Effector memory CD4-positive, alpha-beta T cell (primary cell): ENCODE data around the gene TMEM272.

ENCODE experiments used
- DNase-seq, 3 donors: peaks; one replicate each; pipeline ENCODE4 v3.0.0-alpha.2; 2020
- H3K27ac ChIP-seq: 2 replicates; pipeline ENCODE4 v1.7.0; 2013; ENCODE audit warnings: mild to moderate bottlenecking, low read length, moderate library complexity; ENCODE audit not compliant: insufficient read depth, poor library complexity, severe bottlenecking
- H3K27me3 ChIP-seq: replicated peaks from 2 replicates; pipeline ENCODE4 v1.7.0; 2013; ENCODE audit warnings: mild to moderate bottlenecking, low read length; ENCODE audit not compliant: insufficient read depth, control insufficient read depth, poor library complexity, severe bottlenecking
- H3K36me3 ChIP-seq: 2 replicates; pipeline ENCODE4 v1.7.0; 2013; ENCODE audit warnings: mild to moderate bottlenecking, low read length, moderate library complexity; ENCODE audit not compliant: control insufficient read depth, insufficient read depth
- H3K4me1 ChIP-seq: 2 replicates; pipeline ENCODE4 v1.7.0; 2013; ENCODE audit warnings: low read length, mild to moderate bottlenecking; ENCODE audit not compliant: control insufficient read depth, insufficient read depth, poor library complexity, severe bottlenecking
- H3K4me3 ChIP-seq: 2 replicates; pipeline ENCODE4 v1.7.0; 2013; ENCODE audit warnings: low read length, low read depth, mild to moderate bottlenecking; ENCODE audit not compliant: insufficient read depth, poor library complexity, severe bottlenecking
- H3K9me3 ChIP-seq: 2 replicates; pipeline ENCODE4 v1.7.0; 2013; ENCODE audit warnings: mild to moderate bottlenecking, low read length, moderate library complexity; ENCODE audit not compliant: control insufficient read depth

TMEM272 gene

DNA sequence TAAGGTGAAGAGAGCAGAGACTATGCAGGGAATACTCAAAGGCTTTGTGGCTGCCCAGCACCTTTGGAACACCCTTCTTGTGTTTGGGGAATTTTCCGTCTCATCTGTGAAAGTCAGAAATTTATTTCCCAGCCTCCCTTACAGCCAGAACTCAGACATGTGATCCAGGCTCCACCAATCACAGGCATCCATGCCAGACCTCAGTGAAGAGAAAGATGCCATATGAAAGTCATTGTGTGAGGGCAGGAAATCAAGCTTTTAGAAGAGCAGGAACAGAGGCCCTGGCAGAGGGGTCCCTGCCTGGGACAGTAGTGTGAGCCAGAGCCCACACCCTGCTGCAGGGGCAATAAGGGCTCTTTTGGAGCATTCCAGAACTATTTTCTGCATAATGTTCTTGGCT is 28.9 kb upstream of the TMEM272 start:
- no peaks in the 10 kb centered on the region for H3K9me3 ChIP-seq
- H3K4me3 ChIP-seq, result no peak overlapping the region
- DNase-seq, result no peak
- no peaks in the 10 kb centered on the region for H3K36me3 ChIP-seq
- no peaks in the 10 kb centered on the region for H3K27me3 ChIP-seq
- H3K4me1 ChIP-seq, result no peaks in the 10 kb centered on the region
- no peak overlapping the region for H3K27ac ChIP-seq

GRCh38 chr13:51873117-51873798 is 28.3 kb upstream of the TMEM272 start:
- Histone ChIP-seq H3K4me1 (no peaks in the 10 kb centered on the region), H3K9me3 (no peaks in the 10 kb centered on the region), H3K27ac (no peak overlapping the region), H3K27me3 (no peaks in the 10 kb centered on the region), H3K4me3 (no peak overlapping the region), H3K36me3 (no peaks in the 10 kb centered on the region)
- DNase-seq, result no peak

- DNase-seq, result no peak
- Histone ChIP-seq H3K4me1 (no peaks in the 10 kb centered on the region), H3K27ac (no peak overlapping the region), H3K4me3 (no peak overlapping the region), H3K36me3 (no peaks in the 10 kb centered on the region), H3K9me3 (no peaks in the 10 kb centered on the region), H3K27me3 (no peaks in the 10 kb centered on the region)
Observed at GRCh38 chr13:51870616-51871015, 25.6 kb upstream of the TMEM272 start.

DNA sequence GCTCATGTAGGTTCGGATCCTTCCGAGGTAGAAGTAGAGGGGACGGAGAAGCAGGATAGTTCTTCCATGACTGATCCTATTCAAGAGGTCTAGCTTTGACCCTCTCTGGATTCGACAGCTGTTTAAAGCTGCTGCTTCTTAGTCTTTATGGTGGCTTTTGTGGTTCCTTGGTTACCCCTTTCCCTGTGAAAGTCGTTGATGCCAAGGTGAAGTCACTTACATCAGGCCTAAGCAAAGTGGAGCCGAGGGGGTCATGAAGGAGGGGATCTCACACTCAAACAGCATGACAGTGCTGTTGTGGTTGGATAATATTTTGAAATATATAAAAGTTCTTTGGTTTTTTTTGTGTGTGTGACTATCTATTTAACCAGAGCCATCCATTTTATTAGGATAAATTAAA is 24.9 kb upstream of the TMEM272 start:
- H3K27me3 ChIP-seq, result no peaks in the 10 kb centered on the region
- H3K27ac ChIP-seq, result no peak overlapping the region
- no peaks in the 10 kb centered on the region for H3K4me1 ChIP-seq
- DNase-seq, result no peak
- no peaks in the 10 kb centered on the region for H3K9me3 ChIP-seq
- H3K36me3 ChIP-seq, result no peaks in the 10 kb centered on the region
- H3K4me3 ChIP-seq, result no peak overlapping the region

DNA sequence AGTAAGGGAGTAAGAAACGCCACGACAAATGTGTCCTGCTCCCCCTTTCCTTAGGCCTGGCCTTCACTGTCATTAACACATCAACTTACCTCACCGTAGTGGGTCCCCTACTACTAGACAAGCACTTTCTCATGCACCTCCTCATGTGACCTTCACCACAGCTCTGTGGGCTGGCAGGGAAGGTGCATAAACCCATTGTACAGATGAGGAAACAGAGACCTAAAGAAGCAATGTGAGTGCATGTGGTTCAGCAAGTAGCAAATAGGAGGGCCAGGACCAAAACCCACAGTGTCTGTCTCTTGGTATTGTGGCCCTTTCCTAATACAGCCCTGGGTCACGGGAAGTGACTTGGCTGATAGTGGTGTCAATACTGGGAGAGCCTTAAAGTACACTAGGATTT is 22.1 kb upstream of the TMEM272 start:
- no peaks in the 10 kb centered on the region for H3K9me3 ChIP-seq
- H3K27ac ChIP-seq, result no peak overlapping the region
- no peak for DNase-seq
- H3K36me3 ChIP-seq, result no peaks in the 10 kb centered on the region
- H3K4me1 ChIP-seq, result no peaks in the 10 kb centered on the region
- no peaks in the 10 kb centered on the region for H3K27me3 ChIP-seq
- no peak overlapping the region for H3K4me3 ChIP-seq

DNA sequence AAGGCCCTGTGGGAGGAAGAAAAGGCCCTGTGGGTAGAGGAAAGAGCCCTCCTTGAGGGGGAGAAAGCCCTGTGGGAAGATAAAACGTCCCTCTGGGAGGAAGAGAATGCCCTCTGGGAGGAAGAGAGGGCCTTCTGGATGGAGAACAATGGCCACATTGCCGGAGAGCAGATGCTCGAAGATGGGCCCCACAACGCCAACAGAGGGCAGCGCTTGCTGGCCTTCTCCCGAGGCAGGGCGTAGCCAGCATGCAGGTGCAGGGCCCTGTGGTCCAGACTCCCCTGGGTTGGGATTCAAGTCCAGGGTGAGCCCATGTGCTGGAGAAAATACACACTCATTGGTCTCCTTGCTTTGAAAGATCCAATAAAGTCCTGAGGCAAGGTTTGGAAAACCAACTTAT is 20.9 kb upstream of the TMEM272 start:
- Histone ChIP-seq H3K4me1 (no peaks in the 10 kb centered on the region), H3K9me3 (no peaks in the 10 kb centered on the region), H3K36me3 (no peaks in the 10 kb centered on the region), H3K27ac (no peak overlapping the region), H3K4me3 (no peak overlapping the region), H3K27me3 (no peaks in the 10 kb centered on the region)
- no peak for DNase-seq

DNA sequence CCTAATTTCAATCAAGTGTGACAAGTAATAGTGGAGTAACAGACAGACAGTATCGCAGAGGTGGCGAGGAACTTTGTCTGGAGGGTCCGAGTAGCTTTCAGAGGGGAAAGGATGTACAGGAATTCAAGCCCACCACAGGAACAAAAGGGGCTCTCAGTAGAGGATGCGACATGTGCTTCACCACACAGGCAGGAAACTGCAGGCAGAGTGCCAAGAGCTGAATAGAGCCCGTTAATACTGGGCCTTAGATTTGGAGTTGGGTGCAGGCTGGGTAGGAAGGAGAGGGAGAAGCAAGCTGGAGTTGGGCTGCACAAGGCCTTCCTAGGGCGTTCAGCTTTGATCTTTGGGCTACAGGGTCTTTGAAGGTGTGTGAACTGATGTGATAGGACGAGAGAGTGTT is 18.0 kb upstream of the TMEM272 start:
- no peaks in the 10 kb centered on the region for H3K9me3 ChIP-seq
- H3K27ac ChIP-seq, result no peak overlapping the region

GRCh38 chr13:51861723-51862300 is 16.8 kb upstream of the TMEM272 start, which contains the start of gene CCDC70:
Gene CCDC70 (plus strand): TSS chr13:51861969. CDS start chr13:51865412, 3,443 bp downstream.
- no peaks in the 10 kb centered on the region for H3K27me3 ChIP-seq
- no peaks in the 10 kb centered on the region for H3K36me3 ChIP-seq
- no peak within 1 kb of the TSS for H3K27ac ChIP-seq
- DNase-seq, result no peak
- no peaks in the 10 kb centered on the region for H3K9me3 ChIP-seq
- H3K4me1 ChIP-seq, result no peaks in the 10 kb centered on the region
- no peak within 1 kb of the TSS for H3K4me3 ChIP-seq

More for the DNA sequence above, 18.0 kb upstream of the TMEM272 start:
- H3K4me3 ChIP-seq, result no peak overlapping the region
- H3K36me3 ChIP-seq, result no peaks in the 10 kb centered on the region
- no peaks in the 10 kb centered on the region for H3K27me3 ChIP-seq
- no peak for DNase-seq
- H3K4me1 ChIP-seq, result no peaks in the 10 kb centered on the region

DNA sequence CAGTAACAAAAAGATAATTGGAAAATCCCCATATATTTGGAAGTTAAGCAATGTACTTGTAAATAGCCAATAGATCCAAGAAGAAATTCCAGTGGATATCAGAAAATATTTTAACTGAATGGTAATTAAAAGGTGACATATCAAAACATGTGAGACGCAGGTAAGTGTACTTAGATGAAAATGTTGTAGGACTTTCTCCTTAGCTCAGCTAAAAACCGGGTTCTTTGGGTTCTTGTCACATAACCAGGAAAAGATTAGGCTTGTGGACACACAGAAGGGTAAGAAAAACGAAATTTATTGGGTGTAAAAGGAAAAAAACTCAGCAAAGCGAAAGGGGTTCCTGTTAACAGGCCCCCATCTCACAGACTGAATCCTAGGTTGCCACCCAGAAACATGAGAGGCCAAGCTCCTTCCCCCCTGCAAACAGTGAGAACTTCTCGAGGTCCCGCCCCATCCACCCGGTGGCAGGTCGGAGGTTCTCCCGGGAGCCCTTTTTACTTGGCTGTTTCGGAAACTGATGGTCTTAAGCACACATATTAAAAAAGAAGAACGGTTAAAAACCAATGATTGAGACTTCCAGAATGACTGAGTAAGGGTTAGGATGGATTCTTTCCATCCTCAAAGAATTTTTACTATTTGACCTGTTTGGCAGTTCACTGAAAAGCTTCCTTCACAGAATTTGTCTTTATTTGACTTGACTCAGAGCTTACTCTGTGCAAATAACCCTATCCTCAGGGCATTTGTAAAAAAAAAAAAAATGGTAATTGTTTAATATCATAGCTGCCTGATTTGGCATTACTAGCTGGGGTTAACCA is 13.7 kb upstream of the TMEM272 start:
- DNase-seq, result no peak
- Histone ChIP-seq H3K27ac (no peak overlapping the region), H3K9me3 (no peaks in the 10 kb centered on the region), H3K4me3 (no peak overlapping the region), H3K27me3 (no peaks in the 10 kb centered on the region), H3K36me3 (no peaks in the 10 kb centered on the region), H3K4me1 (no peaks in the 10 kb centered on the region)

- no peak overlapping the region for H3K27ac ChIP-seq
Observed at GRCh38 chr13:51856998-51857397, 12.0 kb upstream of the TMEM272 start.

More at GRCh38 chr13:51856998-51857397, 12.0 kb upstream of the TMEM272 start:
- Histone ChIP-seq H3K27me3 (no peaks in the 10 kb centered on the region), H3K36me3 (no peaks in the 10 kb centered on the region), H3K4me3 (no peak overlapping the region), H3K4me1 (no peaks in the 10 kb centered on the region), H3K9me3 (no peaks in the 10 kb centered on the region)
- DNase-seq, result no peak
